Measurements from ENCODE around the gene TBL1X. TPM values are rescaled to one million over a fixed set of nuclear protein-coding genes. Genes with fewer than 3 reads are reported as not detected.

Gene TBL1X
- total and polyA plus RNA-seq, 2 of the 8 experiments (the other 6 are each of a cell fraction or from before 2014, with no cell fraction given), result 13.3 to 25.6 TPM

DNA sequence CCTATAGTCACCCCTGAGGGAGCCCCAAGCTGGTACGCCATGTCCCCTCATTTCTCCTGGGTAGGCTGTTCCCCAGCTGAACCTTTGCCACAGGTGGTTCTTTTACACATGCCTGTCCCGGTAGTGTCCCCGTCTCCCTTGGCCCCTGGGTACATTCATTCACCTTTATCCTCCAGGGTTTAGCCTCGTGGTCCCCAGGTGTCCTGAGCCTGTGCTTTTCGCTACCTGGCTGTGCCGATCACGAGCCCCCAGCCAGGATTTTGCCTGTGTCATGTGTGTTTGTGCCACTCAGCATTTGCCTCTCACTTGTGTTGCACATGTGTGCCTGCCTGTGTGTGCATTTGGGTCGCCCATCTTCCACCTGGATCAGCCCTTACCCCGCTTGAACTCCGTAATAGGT is 243.2 kb downstream of the TBL1X start:
- no peaks in the 10 kb centered on the region for H3K27me3 ChIP-seq (replicated peaks in 1 of 4; ENCODE audit: control insufficient read depth in 3 of 4, extremely low read depth in 1 of 4, insufficient read depth in 3 of 4, low read length in 3 of 4)
- no peak overlapping the region for H3K18ac ChIP-seq (ENCODE audit: extremely low read depth, low read length)
- no peak overlapping the region for H2BK12ac ChIP-seq (ENCODE audit: low read depth, low read length)
- H2AK5ac ChIP-seq (ENCODE audit: low read depth, low read length), result no peak overlapping the region
- no peak overlapping the region for H4K91ac ChIP-seq (replicated peaks; ENCODE audit: insufficient read length, low read length)
- no peak overlapping the region for H3K27ac ChIP-seq (ENCODE audit: low read depth, low read length)
- no peak overlapping the region for H2BK15ac ChIP-seq (ENCODE audit: low read length)
- POLR2A ChIA-PET (ENCODE audit: partially characterized antibody), result no interaction called here
- no peak overlapping the region for H2BK20ac ChIP-seq (ENCODE audit: low read length)
- H3K4me2 ChIP-seq (ENCODE audit: insufficient read depth in 1 of 2, low read depth in 2 of 2, low read length in 2 of 2), result no peak overlapping the region
- no peak overlapping the region for H2AFZ ChIP-seq (ENCODE audit: low read length)
- no peaks in the 10 kb centered on the region for H3K4me1 ChIP-seq (replicated peaks in 1 of 4; ENCODE audit: control insufficient read depth in 3 of 4, insufficient read depth in 4 of 4, low read length in 3 of 4)
- H4K5ac ChIP-seq (ENCODE audit: insufficient read length, low read depth, low read length), result no peak overlapping the region
- H3K79me1 ChIP-seq (ENCODE audit: low read depth, low read length), result no peaks in the 10 kb centered on the region
- no peak overlapping the region; the same call in 1 of the 2 replicates for H2BK5ac ChIP-seq (ENCODE audit: low read depth, low read length)
- H3K9me3 ChIP-seq (ENCODE audit: insufficient read depth in 2 of 2, low read depth in 1 of 2, low read length in 1 of 2), result peaks cover 0 to 2% of the 10 kb centered on the region in 2 experiments; a peak in 1 of 4 replicates
- no peaks in the 10 kb centered on the region for H3K79me2 ChIP-seq (ENCODE audit: control insufficient read depth in 1 of 2, insufficient read depth in 2 of 2, low read length in 2 of 2)
- H3K9ac ChIP-seq (replicated peaks in 1 of 4; ENCODE audit: extremely low read depth in 1 of 4, low read depth in 3 of 4, low read length in 3 of 4), result no peak overlapping the region
- H3K23ac ChIP-seq (ENCODE audit: insufficient read length), result no peak overlapping the region
- DNase-seq (ENCODE audit: low read depth in 1 of 2, low spot score in 2 of 2), result no peak
- H3K56ac ChIP-seq (replicated peaks; ENCODE audit: insufficient read length, low read depth, low read length), result no peak overlapping the region
- WGBS, 2 experiments (ENCODE audit: extremely low coverage in 1 of 2, insufficient coverage in 1 of 2, insufficient read length in 1 of 2, insufficient replicate concordance in 2 of 2, low coverage in 1 of 2, low lambda C conversion rate in 2 of 2, missing lambda C conversion rate in 1 of 2), result 100% methylated on average over 4 of the region's 10 CpGs; no CpG with 5 or more reads in 1 of the 2 experiments
- H4K20me1 ChIP-seq (replicated peaks in 1 of 2; ENCODE audit: control insufficient read depth in 1 of 2, insufficient read depth in 2 of 2, low read length in 2 of 2), result no peaks in the 10 kb centered on the region
- no peak overlapping the region for H3K4ac ChIP-seq (replicated peaks; ENCODE audit: insufficient read length, low read depth, low read length)
- H3K4me3 ChIP-seq (ENCODE audit: extremely low read depth in 1 of 4, insufficient read depth in 2 of 4, low read depth in 3 of 4, low read length in 4 of 4), result no peak overlapping the region
- FAIRE-seq, result no peak
- CTCF ChIA-PET (ENCODE audit: partially characterized antibody), result interaction anchor here (0.7 kb wide), 1 partner anchor 17 kb away, joined by 3 read pairs; no protein-coding TSS in a partner anchor
- H4K8ac ChIP-seq (ENCODE audit: extremely low read depth, insufficient read depth, low read length), result no peak overlapping the region
- peaks cover 0 to 29% (median 15%) of the 10 kb centered on the region in 4 experiments; a peak in 6 of 8 replicates for H3K36me3 ChIP-seq (ENCODE audit: control insufficient read depth in 2 of 4, insufficient read depth in 4 of 4, low read length in 3 of 4)
- no peak overlapping the region for H3K14ac ChIP-seq (ENCODE audit: insufficient read length)
- no peak overlapping the region for H2BK120ac ChIP-seq (replicated peaks; ENCODE audit: low read depth, low read length)
- H3K23me2 ChIP-seq (ENCODE audit: low read depth, low read length), result no peaks in the 10 kb centered on the region
- TF ChIP-seq YY1 (IDR thresholded peaks at IDR 0.05; ENCODE audit: low read depth, low read length), result no peak
- no peak for TF ChIP-seq SP2 (IDR thresholded peaks at IDR 0.05; ENCODE audit: low read length)
- no peak for TF ChIP-seq TBP (IDR thresholded peaks at IDR 0.05; ENCODE audit: low read depth, low read length)
- TF ChIP-seq KDM5A (IDR thresholded peaks at IDR 0.05; ENCODE audit: low read length), result no peak
- no peak for TF ChIP-seq SUZ12 (IDR thresholded peaks at IDR 0.05; ENCODE audit: low read length)
- TF ChIP-seq SAP30 (IDR thresholded peaks at IDR 0.05; ENCODE audit: insufficient read depth, insufficient replicate concordance, low read length), result no peak
- TF ChIP-seq, protein P1, sequence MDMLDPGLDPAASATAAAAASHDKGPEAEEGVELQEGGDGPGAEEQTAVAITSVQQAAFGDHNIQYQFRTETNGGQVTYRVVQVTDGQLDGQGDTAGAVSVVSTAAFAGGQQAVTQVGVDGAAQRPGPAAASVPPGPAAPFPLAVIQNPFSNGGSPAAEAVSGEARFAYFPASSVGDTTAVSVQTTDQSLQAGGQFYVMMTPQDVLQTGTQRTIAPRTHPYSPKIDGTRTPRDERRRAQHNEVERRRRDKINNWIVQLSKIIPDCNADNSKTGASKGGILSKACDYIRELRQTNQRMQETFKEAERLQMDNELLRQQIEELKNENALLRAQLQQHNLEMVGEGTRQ (IDR thresholded peaks at IDR 0.05; ENCODE audit: low read length), result no peak
- TF ChIP-seq HDAC2 (IDR thresholded peaks at IDR 0.05; ENCODE audit: borderline replicate concordance in 1 of 2, low read depth in 2 of 2, low read length in 2 of 2), result no peak
- TF ChIP-seq EZH2 (IDR thresholded peaks at IDR 0.05; ENCODE audit: low read depth, low read length, severe bottlenecking), result no peak
- no peak for TF ChIP-seq JUN (IDR thresholded peaks at IDR 0.05; ENCODE audit: low read depth, low read length)
- TF ChIP-seq BCL11A (IDR thresholded peaks at IDR 0.05; ENCODE audit: low read depth in 2 of 2, low read length in 2 of 2), result no peak
- no peak for TF ChIP-seq CHD1 (IDR thresholded peaks at IDR 0.05; ENCODE audit: low read depth, low read length)
- TF ChIP-seq GTF2F1 (IDR thresholded peaks at IDR 0.05; ENCODE audit: borderline replicate concordance, low read depth, low read length), result no peak

Measured in H1 (cell line).